Pancreas (tissue), 10 donors: Measurements from ENCODE around the gene PDILT. TPM values are rescaled to one million over a fixed set of nuclear protein-coding genes. Genes with fewer than 3 reads are reported as not detected.

Experiments
- ATAC-seq, 4 donors: fragments of 200-7000 bp; cut with Tn5 transposase; one replicate each; pipeline versions ENCODE4 v1.8.0 to v1.9.1; 2020; ENCODE audit warnings: mild to moderate bottlenecking in 4 of 4, moderate library complexity in 4 of 4
- DNase-seq, 6 donors: peaks; one replicate each; pipeline ENCODE4 v3.0.0-alpha.2; 2020
- FAIRE-seq: peaks from 2 replicates; lab custom pipeline; 2012; peaks lifted over from hg19 to GRCh38; lab: Jason Lieb, UNC
- H3K27ac ChIP-seq, 4 donors: fragments of 200-600 bp; sonication (generic); 1 replicate in 3 of 4; 2 replicates in 1 of 4; pipeline versions ENCODE4 v1.5.0 to v1.8.0; 2020
- H3K27me3 ChIP-seq, 4 donors: fragments of 200-600 bp; one replicate each; pipeline ENCODE4 v1.8.0; 2021
- H3K36me3 ChIP-seq, 3 donors: fragments of 200-600 bp; sonication (generic) in 1 of 3; one replicate each; pipeline versions ENCODE4 v1.5.0 to v1.8.0; 2020 to 2021
- H3K4me1 ChIP-seq, 3 donors: fragments of 200-600 bp; one replicate each; pipeline ENCODE4 v1.8.0; 2021
- H3K4me3 ChIP-seq, 4 donors: fragments of 200-600 bp; sonication (generic) in 2 of 4; one replicate each; pipeline versions ENCODE4 v1.5.0 to v1.8.0; 2020 to 2021
- H3K9me3 ChIP-seq, 4 donors: fragments of 200-600 bp; one replicate each; pipeline ENCODE4 v1.8.0; 2021
- CTCF ChIP-seq, 4 donors: fragments of 200-600 bp; sonication (generic) in 3 of 4; IDR thresholded peaks; one replicate each; pipeline versions ENCODE4 v1.5.0 to v1.8.0; 2021; ENCODE audit warnings: antibody characterized with exemption in 4 of 4
- whole genome bisulfite sequencing, 2 donors: extraction: QIAGEN DNeasy Blood & Tissue Kit; methylation state at CpG; one replicate each; pipeline ENCODE4 v1.1.7; 2013; 5-methylcytosine and 5-hydroxymethylcytosine counted together
- intact Hi-C, 3 donors: fragments of 100-400 bp; cut with DNase I; formaldehyde crosslinking; loops; one replicate each; pipeline versions ENCODE4 v1.11.1 to v1.14.2; 2022
- polyA plus RNA-seq, 2 donors: library from polyadenylated mRNA; stranded (reverse); fragments of 200-250 nt; gene quantifications; one replicate each; pipeline ENCODE4 v1.2.3, GENCODE V29; 2013
- total RNA-seq, 6 donors: library from RNA; stranded (reverse); fragmentation: NEBNext Ultra II Directional in 4 of 6; extraction: Animal tissue kit (Norgen Biotek cat#: 25700) in 4 of 6; gene quantifications; one replicate each; pipeline versions ENCODE4 v1.2.1 to v1.2.4, GENCODE V29; 2021 to 2023
- donor health status: healthy with polysubstance abuse.
- donor health status: DM: no; HTN: no; CAD: no; lungs with moderate emphysema.
- donor health status: DM: no; HTN: no; CAD: no.
- donor health status: control.
- donor health status: control.
- donor health status: Bipolar disorder and iron deficiency.
- donor health status: DM: yes; HTN: yes; CAD: no.
- donor health status: DM: no; HTN: no; CAD: no.
- donor health status: DM: no; HTN: no; CAD: no.
- donor health status: DM: yes; HTN: yes; CAD: no.

Gene PDILT
- total and polyA plus RNA-seq, 8 donors, result not detected

- H3K36me3 ChIP-seq, result no peaks in the 10 kb centered on the region
- no peaks in the 10 kb centered on the region for H3K9me3 ChIP-seq
- 39 to 46% methylated on average over 1 of the region's 1 CpG for WGBS, 2 donors
- peaks cover 0 to 7% (median 3%) of the 10 kb centered on the region in 3 donors for H3K4me1 ChIP-seq
- intact Hi-C loops, result loop anchor here in 2 of 3 donors (5.0 to 10.0 kb wide), 2 partner anchors 484 to 487 kb away; no protein-coding TSS in a partner anchor
- no peak for FAIRE-seq
- no peak for ATAC-seq
- DNase-seq, result no peak
- no peaks in the 10 kb centered on the region for H3K27me3 ChIP-seq
- no peak overlapping the region for H3K27ac ChIP-seq
- no peak for TF ChIP-seq CTCF (IDR thresholded peaks at IDR 0.05)
- no peak overlapping the region for H3K4me3 ChIP-seq
These were observed 15.7 kb downstream of the PDILT start for GRCh38 chr16:20388854-20389253.

- WGBS, 2 donors, result 88 to 91% methylated on average over 3 of the region's 3 CpGs
- no peak for TF ChIP-seq CTCF (IDR thresholded peaks at IDR 0.05)
- ATAC-seq (no peak), DNase-seq (no peak), FAIRE-seq (no peak)
- Histone ChIP-seq H3K27ac (no peak overlapping the region), H3K36me3 (no peaks in the 10 kb centered on the region), H3K4me1 (peaks cover 0 to 7% (median 0%) of the 10 kb centered on the region in 3 donors), H3K9me3 (no peaks in the 10 kb centered on the region), H3K4me3 (no peak overlapping the region), H3K27me3 (no peaks in the 10 kb centered on the region)
- intact Hi-C loops, result loop anchor here in 2 of 3 donors (5.0 to 10.0 kb wide), 2 partner anchors 483 to 486 kb away; no protein-coding TSS in a partner anchor
These were observed 16.6 kb downstream of the PDILT start for GRCh38 chr16:20387978-20388377.

- TF ChIP-seq CTCF (IDR thresholded peaks at IDR 0.05), result peak; percentile 80 to 90 (median 85)
- 11 to 15% methylated on average over 30 of the region's 30 CpGs for WGBS, 2 donors
- intact Hi-C loops, result loop anchor here in 2 of 3 donors (5.0 to 10.0 kb wide), 2 partner anchors 481 to 484 kb away; no protein-coding TSS in a partner anchor
- Histone ChIP-seq H3K4me3 (peak overlapping the region in 3 of 4 donors; percentile 7 to 38 (median 8)), H3K27me3 (no peaks in the 10 kb centered on the region), H3K36me3 (no peaks in the 10 kb centered on the region), H3K9me3 (no peaks in the 10 kb centered on the region), H3K27ac (peak overlapping the region in 3 of 4 donors; percentile 30 to 54 (median 37)), H3K4me1 (peaks cover 0 to 7% (median 0%) of the 10 kb centered on the region in 3 donors)
- DNase-seq (peak; percentile 68 to 91 (median 86)), ATAC-seq (peak; percentile 69 to 87 (median 81)), FAIRE-seq (no peak)
These were observed 18.4 kb downstream of the PDILT start for GRCh38 chr16:20385844-20386832.

DNA sequence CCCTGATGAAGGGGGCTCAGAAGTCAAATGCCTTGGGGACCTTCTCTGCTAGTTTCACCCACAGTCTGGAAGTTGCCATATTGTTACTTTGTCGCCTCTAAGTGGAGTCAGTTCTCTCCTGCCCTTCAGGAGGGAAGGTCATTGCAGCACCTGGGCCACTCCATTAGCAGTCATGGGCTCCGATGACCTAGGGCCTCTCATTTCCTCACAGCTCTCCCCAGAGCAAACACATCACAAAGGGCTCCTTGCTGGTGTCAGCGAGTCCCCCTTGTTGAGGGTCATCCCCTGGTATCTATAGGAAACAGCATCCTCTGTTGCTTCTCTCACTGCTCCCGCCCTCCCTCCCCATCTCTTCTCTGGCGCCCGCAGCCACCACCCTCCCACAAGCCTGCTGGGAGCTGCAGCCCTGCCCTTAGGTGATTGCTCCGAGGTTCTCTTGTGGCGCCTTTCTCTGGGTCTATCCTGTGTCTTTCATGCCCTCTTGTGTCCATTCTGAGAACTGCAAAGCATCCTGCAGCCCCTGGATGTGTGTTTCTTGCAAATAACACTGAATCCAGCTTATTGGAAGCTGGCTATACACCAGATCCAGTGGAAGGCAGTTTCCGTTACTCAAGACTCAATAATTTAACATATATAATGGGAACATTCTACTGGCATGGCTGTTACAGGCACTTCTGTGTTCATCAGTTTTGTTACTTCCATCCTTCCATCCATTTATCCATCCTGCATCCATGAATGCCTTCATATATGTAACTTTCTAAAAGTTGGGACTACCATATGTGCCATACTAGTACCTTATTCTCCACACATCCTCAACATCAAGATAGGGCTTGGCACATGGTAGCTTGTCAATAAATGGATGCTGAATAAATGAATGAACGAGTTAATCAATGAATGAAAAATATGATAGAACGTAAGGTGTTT lies 21.2 kb downstream of the PDILT start:
- intact Hi-C loops, result loop anchor here in 1 of 3 donors (10.0 kb wide), 1 partner anchor 479 kb away; no protein-coding TSS in a partner anchor
- WGBS, 2 donors, result 27% methylated on average over 11 of the region's 11 CpGs
- FAIRE-seq, result no peak
- Histone ChIP-seq H3K4me3 (no peak overlapping the region), H3K9me3 (no peaks in the 10 kb centered on the region), H3K36me3 (no peaks in the 10 kb centered on the region), H3K4me1 (peaks cover 0 to 13% (median 0%) of the 10 kb centered on the region in 3 donors), H3K27me3 (no peaks in the 10 kb centered on the region), H3K27ac (no peak overlapping the region)
- peak; percentile 75 to 91 (median 86) for TF ChIP-seq CTCF (IDR thresholded peaks at IDR 0.05)
- peak; percentile 70 to 89 (median 85) for ATAC-seq
- DNase-seq, result peak; percentile 65 to 86 (median 74)
